GM21737 (cell line): ENCODE measurements around the gene CLDN9.

Experiments used
- ATAC-seq: cut with Tn5 transposase; IDR thresholded peaks from one replicate; pipeline ENCODE4 v1.9.1; 2021; ENCODE audit warnings: mild to moderate bottlenecking, moderate library complexity; ENCODE audit not compliant: unreplicated experiment

Gene CLDN9, protein sequence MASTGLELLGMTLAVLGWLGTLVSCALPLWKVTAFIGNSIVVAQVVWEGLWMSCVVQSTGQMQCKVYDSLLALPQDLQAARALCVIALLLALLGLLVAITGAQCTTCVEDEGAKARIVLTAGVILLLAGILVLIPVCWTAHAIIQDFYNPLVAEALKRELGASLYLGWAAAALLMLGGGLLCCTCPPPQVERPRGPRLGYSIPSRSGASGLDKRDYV

DNA sequence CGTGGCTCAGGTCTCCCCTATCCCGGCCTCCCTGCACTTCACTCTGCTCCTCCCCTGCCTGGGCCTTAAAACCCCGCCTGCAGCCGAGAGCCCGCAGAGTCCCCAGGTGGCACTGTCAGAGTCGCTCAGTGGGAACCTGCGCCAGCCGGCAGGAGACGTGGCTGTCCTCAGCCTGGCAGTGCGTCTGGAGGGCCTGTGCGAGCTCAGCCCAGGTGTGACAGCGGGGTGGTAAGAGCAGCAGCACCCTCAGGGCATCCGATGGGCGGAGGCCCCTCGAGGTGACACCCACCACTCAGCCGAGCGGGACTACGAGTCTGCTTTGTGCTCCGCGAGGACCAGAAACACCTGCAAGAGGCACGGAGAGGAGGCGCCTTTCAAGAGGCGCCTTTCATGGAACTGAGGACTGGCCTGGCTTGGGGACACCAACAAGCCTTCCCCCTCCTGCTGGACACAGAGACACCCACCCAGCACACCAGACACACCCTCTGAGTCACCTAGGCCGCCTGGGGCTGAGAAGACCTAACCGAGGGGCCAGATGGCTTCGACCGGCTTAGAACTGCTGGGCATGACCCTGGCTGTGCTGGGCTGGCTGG lies at the start of gene CLDN9:
Gene CLDN9, plus strand, starts transcription at position 96 of the 593 bp plus-strand sequence. Its CDS starts 440 bp downstream, at position 536.
- no peak for ATAC-seq

DNA sequence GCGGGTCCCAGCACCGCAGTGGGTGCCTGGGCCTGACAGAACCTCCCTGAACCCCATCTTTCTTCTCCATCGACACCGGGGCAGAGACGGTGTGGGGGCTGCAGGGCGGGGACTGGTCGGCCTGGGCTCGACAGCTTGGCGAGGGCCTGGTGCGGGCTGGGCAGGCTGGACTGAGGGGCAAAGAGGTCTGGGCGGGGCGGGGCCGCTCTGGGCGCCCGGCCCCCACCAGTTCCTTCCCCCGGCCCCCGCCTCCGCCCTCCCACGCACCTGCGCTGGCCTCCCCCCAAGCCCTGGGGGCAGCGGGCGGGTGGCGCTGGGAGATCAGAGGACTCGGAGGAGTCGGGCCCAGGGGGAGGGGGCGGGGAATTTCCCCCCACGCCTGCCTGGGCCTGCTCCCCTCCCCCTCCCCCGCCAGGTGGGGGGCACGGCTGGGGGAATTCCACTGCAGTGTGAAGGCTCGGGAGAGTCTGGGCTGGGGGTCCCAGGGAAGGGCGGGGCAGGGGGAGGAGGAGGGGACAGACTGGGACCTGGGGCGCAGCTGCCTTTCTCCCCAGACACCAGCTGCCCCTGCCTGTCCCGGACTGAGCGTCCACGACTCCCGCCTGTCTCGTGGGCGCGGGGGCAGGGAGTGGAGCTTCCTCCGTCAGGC lies 49.5 kb upstream of the CLDN9 start:
- no peak for ATAC-seq

DNA sequence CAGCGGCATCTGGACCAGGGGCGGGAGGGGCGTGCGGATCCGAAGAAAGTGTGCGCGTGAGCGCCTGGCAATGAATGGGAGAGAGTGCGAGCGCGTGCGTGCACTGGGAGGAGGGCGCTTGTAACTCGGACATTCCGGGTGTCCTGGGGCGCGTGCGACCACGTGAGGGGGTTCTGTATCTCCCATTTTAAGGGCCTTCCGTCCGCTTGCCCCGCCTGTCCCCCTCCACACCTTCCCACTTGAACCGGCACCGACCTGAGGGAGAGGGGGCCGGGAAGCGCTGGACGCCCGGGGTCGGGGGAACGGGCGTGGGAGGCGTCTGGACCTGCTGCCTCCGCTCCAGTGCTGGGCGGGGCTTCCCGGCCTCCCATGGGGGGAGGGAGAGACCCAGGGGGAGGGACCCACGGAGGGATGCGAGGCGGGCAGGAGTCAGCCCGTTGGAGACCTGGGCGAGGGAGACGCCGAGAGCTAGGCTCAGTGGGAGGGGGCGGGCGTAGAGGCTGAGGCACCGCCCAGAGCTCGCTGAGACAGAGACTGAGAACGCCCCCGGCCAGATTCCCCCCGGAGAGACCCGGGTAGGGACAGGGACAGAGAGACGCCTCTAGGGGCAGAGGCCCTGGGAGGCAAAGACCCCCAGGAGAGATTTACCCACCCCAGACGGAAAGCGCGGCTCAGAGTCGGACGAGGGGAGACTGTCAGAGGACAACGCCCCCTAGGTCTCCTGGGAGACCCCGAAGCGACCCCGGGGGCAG lies 48.8 kb upstream of the CLDN9 start, which contains the start of gene KREMEN2:
Gene KREMEN2, plus strand, starts transcription at position 553 of the 752 bp plus-strand sequence. CDS start 246 bp downstream, outside the sequence.
- no peak for ATAC-seq

DNA sequence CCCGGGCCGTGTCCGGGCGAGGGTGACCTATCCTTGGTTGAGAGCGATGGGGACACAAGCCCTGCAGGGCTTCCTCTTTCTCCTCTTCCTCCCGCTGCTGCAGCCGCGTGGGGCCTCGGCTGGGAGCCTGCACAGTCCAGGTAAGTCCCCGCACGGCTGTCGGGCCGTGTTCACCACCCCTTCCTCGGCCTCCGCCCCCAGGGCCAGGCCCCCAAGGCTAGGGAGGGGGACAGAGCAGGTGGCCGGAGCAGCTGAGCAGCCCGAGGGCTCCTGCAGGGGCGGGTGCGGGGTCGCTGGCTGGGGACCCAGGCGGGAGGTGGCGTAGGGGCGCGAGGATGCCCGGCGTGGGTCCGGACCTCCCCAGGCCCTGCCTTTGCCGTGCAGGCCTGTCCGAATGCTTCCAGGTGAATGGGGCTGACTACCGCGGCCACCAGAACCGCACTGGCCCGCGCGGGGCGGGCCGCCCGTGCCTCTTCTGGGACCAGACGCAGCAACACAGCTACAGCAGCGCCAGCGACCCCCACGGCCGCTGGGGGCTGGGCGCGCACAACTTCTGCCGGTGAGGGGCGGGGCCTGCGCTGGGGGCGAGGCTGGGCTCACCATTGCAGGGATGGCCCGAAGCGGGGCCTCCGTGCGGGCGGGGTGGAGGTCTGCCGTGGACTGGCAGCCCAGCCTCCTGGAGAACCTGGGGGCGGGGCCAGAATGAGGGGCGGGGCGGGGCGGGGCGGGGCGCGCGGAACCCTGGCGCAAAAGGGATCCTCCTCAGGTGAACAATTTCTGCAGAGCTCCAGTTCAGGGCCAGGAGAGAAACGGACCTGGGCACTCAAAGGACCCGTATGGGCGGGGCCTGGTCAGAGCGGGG lies 48.0 kb upstream of the CLDN9 start:
- no peak for ATAC-seq

DNA sequence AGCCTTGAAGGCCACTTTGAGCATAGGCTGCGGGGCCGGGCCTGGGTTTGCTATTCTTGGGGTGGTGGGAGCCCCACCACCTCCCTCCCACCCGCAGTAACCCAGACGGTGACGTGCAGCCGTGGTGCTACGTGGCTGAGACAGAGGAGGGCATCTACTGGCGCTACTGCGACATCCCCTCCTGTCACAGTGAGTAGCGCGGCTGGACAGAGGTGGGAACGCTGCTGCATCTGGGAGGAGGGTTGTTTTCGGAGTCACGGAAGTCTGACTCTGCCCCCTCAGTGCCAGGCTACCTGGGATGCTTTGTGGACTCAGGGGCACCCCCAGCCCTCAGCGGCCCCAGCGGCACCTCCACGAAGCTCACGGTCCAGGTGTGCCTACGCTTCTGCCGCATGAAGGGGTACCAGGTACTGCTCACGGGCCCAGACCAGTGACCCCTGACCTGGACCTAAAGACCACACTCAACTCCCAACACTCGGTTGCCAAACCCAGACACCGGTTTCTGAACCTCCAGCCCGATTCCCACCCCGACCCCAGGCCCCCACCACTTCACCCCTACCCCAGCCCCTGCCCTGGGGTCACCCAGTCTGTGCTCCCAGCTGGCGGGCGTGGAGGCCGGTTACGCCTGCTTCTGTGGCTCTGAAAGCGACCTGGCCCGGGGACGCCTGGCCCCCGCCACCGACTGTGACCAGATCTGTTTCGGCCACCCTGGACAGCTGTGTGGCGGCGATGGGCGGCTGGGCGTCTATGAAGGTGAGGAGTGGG lies 46.5 kb upstream of the CLDN9 start:
- ATAC-seq, result no peak

DNA sequence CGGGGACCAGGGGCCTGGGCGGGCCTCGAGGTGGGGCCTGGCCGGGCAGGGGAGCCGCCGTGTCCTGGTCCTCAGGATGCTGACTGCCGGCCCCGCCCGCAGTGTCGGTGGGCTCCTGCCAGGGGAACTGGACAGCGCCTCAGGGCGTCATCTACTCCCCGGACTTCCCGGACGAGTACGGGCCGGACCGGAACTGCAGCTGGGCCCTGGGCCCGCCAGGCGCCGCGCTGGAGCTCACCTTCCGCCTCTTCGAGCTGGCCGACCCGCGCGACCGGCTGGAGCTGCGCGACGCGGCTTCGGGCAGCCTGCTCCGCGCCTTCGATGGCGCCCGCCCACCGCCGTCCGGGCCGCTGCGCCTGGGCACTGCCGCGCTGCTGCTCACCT lies 45.9 kb upstream of the CLDN9 start:
- no peak for ATAC-seq

DNA sequence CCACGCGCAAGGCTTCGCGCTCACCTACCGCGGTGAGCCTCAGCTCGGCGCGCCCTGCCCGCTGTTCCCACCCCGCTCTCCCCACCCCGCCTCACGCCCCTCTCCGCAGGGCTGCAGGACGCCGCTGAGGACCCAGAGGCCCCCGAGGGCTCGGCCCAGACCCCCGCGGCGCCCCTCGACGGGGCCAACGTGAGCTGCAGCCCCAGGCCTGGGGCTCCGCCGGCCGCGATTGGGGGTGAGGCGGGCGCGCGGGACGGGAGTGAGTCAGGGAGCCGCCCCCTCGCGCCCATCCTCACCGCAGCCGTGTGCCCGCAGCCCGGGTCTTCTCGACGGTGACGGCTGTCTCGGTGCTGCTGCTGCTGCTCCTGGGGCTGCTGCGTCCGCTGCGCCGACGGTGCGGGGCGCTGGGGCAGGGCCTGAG lies 45.5 kb upstream of the CLDN9 start:
- no peak for ATAC-seq

DNA sequence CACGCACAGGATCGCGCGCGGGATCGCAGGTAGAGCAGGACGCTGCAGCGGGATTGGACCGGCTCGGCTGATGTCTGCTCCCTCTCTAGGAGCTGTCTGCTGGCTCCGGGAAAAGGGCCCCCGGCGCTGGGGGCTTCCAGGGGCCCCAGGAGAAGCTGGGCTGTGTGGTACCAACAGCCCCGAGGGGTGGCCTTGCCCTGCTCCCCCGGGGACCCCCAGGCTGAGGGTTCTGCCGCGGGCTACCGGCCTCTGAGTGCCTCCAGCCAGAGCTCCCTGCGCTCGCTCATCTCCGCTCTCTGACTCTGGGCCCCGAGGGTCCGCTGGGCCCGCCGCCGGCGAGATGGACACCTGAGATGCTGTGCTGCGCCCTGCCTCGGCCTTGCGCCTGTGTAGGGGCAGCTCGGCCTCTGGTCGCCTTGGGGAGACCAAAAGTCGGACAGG lies 45.0 kb upstream of the CLDN9 start:
- no peak for ATAC-seq

DNA sequence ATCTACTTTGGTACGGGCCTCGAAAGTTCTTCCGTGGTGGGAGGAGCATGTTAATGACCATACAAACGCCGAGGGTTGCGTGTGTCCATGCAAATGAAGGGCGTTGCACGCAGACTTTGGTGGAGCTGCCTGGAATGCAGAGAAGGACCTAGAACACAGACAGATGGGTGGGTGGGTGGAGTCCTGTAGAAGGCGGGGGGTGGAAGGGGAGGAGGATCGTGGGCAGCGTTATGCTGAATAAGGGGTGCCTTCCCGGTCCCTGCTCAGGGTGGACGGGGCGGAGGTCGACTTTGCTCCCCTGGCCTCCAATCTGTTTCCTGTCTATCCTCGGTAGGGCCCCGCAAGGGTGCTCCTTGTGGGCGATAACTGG lies 44.4 kb upstream of the CLDN9 start:
- ATAC-seq, result no peak

DNA sequence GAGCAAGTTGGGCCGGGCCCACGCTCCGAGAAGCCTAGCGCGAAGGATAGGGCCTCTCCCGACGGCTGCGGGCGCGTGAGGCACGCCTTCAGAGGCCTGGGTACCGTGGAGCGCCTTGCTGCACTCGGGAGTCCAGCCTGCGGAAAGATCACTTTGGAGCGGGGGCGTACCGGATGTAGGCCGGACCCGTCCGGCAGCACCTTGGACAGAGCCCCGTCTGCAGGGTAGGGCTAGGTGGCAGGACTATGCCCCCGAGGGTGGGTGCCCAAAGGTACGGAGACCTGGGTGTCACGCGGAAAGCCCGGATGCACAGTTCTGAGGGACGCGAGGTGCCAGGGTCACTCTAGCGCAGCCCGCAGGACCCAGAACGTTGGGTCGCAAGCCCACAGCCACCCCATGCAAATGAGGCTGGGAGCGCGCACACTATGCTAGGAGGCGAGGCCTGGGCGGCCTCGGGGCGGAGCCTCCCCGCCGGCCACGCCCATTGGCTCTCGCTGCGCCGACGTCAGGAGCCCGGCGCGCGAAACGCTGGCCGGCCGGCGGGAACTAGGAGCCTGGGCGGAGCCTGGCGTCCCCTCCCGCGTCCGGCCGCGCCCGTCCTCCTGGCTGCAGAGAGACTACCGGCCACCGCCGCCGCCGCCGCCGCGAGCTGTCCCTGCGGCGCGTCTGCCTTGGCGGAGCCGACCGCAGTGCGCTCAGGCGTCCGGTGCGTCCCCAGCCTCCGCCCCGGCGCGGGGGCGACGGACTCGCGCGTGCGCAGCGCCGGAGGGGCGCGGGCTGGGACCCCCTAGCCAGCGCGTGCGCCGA lies 43.8 kb upstream of the CLDN9 start, which contains the start of gene PAQR4:
Gene PAQR4, plus strand, starts transcription at position 611 of the 807 bp plus-strand sequence. CDS start 327 bp downstream, outside the sequence.
- peak; percentile 68 for ATAC-seq

DNA sequence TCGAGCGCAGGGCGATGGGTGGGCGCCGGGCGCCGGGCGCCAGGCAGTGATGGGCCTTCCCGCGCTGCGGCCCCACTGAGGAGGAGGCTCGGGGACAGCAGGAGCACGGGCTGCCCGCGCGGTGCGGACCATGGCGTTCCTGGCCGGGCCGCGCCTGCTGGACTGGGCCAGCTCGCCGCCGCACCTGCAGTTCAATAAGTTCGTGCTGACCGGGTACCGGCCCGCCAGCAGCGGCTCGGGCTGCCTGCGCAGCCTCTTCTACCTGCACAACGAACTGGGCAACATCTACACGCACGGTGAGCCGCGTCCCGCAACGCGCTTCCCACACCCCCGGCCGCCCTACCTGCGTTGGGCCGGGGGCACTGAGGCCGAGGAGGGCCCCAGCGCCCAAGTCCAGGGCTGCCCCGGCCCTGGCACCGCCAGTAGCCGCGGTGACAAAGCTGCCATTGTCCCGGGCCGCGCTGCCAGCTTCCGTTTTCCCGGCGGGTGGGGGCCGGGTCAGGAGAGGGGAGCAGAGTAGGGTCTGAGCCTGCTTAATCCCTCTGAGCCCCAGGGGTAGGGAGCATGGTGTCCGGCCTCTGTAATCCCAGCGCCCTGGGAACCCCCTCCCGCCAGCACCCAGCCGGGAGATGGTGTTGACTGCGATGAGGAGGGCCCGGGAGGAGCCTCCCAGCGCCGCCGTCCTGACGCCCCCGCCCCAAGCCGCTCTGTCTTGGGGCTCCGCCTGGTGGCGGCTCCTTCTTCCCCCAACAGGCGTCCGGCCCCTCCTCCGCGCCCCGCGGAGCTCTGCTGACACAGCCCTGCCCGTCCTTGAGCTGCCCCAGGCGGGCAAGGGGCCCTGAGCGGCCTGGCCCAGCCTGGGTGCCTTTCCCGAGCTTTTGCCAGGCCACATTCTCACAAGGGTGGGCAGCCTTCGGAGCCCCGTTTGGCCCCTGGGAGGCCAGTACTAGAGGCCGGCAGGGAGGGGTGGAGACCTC lies 42.9 kb upstream of the CLDN9 start:
- ATAC-seq, result peak; percentile 38

DNA sequence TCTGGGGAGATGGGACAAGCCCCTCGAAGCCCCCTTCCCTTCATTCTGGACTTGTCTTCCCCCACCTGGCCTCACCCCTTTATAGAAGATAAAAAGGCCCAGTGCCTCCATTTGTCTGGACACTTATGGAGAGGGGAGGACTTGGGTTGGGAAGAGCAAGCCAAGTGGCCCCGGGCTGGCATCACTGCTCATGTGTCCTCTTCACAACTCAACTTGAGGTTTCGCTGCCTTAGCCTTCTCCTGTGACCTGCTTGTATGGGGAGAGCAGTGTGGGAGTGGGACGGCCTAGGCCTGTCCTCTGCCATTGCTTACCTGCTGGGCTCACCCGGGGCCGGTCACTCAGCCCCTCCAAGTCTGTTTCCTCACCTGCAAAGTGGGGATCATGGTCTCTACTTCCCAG lies 42.2 kb upstream of the CLDN9 start:
- no peak for ATAC-seq

DNA sequence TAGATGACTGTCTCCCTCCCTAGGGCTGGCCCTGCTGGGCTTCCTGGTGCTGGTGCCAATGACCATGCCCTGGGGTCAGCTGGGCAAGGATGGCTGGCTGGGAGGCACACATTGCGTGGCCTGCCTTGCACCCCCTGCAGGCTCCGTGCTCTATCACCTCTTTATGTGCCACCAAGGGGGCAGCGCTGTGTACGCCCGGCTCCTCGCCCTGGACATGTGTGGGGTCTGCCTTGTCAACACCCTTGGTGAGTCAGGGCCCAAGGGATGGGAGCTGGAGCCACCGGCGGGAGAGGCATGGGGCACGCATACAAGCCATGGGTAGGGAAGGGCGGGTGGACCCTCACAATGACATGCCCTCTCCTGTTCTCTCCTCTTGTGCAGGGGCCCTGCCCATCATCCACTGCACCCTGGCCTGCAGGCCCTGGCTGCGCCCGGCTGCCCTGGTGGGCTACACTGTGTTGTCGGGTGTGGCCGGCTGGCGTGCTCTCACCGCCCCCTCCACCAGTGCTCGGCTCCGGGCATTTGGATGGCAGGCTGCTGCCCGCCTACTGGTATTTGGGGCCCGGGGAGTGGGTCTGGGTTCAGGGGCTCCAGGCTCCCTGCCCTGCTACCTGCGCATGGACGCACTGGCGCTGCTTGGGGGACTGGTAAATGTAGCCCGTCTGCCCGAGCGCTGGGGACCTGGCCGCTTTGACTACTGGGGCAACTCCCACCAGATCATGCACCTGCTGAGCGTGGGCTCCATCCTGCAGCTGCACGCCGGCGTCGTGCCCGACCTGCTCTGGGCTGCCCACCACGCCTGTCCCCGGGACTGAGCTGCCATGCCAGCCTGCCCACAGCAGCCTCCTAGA lies 41.4 kb upstream of the CLDN9 start:
- no peak for ATAC-seq

DNA sequence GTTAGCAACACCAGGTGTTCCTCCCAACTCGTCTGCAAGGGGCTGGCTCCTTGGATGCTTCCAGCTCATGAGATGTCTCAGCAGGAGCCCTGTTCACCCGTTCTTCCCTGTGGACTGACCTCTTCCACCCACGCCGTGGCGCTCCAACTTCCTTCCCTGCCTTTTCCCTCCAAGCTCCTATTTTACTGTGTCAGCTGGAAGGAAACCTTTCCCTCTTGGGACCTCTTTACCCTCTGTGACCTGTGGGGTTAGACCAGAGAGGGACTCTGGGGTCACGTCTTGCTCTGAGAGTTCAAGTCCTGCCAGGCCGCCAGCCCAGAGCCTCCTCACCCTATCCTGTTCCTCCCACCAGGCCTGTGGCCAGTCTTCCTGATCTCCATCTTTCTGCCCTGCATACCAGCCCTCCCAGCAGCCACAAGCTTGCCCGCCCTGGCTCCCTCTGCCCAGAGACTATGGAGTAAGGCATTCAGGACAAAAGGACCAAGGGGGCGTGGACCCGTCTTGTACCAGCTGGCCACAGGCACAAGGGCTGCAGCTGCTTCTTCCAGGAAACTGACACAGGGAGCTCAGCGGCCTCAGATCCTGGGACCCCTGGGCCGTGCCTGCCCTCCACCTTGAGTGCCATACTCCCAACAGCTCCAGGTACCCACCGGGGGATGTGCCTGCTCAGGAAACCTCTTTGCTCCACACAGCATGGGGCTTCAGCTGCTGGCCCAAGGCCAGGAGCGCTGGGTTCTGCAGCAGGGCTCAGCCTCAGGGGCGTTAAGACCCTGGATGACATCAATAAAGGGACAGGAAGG lies 40.5 kb upstream of the CLDN9 start:
- ATAC-seq, result no peak

DNA sequence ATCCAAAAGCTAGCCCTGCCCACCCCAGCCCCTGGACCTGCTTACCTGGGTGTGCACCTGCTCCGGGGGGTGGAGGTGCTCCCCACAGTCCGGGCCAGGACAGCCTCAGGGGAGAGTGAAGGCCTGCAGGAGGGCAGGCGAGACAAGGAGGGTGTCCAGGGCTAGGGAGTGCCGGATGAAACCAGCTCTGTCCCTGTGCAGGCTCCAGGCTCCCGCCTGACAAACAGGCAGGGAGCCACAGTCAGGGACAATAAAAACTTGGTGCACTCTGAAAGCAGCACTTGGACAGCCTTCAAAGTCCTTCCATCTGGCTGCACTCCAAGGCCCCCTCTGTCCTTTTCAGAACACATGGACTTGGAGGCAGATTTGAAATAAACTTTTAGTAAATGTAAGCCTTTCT lies 39.6 kb upstream of the CLDN9 start:
- ATAC-seq, result no peak
